Kidney glomerular epithelial cell (primary cell): Measurements from ENCODE around the gene ARHGEF12.

ENCODE experiments used
- DNase-seq: peaks from one replicate; lab custom pipeline; 2025; lab: John Stamatoyannopoulos, UW

Gene ARHGEF12

GRCh38 chr11:120518356-120518755 lies 182.1 kb downstream of the ARHGEF12 start:
- DNase-seq = no peak

DNA sequence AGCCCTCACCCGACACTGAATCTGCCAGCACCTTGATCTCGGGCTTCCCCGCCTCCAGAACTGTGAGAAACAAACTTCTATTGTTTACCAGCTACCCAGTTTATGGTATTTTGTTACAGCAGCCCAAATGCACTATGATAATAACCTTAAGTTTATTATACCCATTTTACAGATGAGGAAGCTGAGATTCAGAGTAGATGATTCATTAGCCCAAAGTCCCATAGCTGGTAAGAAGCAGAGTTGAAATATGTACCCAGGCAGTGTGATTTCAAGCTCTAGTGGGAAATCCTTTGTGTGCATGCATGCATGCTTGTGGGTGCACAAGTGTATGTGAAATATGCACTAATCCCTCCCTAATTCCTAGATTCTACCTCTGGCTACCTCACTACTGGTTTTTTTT lies 183.3 kb downstream of the ARHGEF12 start:
- no peak for DNase-seq

DNA sequence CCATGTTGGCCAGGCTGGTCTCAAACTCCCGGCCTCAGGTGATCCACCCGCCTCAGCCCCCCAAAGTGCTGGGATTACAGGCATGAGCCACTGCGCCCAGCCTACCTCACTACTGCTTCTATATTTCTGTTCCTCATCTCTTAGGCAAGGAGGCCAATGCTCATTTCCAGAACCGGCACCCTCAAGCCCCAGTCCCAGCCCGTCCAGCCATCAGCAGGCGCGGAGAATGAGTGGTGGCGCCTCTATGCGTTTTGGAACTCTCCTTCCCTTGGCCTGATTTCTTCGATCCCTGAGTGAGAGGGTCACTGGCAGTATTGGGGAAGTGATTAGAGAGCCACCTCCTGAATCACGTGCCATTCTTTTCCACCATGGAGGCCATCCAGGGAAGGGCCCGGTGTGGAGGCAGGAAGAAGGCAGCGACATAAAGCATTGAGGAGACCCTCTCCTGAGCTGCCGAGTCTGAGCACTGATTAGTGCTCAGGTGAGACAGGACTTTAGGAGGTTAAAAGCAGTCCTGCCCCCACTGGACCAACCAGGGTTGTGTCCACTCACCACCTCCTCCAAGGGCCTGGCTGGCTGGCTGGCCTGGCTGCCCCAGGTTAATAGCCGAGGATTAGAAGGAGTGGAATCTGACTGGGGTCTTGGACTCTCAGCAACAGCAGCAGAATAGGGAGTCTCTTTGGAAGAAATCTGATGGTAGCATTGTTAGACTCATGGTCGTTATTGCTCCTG lies 184.0 kb downstream of the ARHGEF12 start:
- DNase-seq = no peak

- no peak for DNase-seq
These were observed 185.0 kb downstream of the ARHGEF12 start for GRCh38 chr11:120521176-120521575.

GRCh38 chr11:120522021-120522420 lies 185.8 kb downstream of the ARHGEF12 start:
- DNase-seq = no peak

DNA sequence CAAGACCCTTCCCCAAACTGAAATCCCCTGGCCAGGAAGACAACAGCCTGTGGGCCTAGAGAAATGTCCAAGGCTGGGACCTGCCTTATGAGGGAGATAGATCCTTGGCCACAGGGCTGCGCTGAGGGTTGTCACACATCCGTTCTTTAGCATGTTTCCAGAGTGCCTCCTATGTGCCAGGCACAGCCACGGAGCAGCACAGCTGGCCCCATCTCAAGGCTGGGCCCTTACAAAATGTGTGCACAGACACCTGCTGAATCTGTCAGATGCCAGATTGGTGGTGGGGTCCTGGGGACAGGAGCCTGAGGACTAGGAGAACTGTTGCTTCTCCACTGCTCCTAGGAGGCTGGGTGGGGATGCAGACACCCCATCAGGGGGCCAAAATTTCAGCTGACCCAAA lies 186.5 kb downstream of the ARHGEF12 start:
- no peak for DNase-seq

GRCh38 chr11:120523196-120523595 lies 187.0 kb downstream of the ARHGEF12 start:
- DNase-seq = no peak

- no peak for DNase-seq
These were observed 188.4 kb downstream of the ARHGEF12 start for GRCh38 chr11:120524536-120525085.

DNA sequence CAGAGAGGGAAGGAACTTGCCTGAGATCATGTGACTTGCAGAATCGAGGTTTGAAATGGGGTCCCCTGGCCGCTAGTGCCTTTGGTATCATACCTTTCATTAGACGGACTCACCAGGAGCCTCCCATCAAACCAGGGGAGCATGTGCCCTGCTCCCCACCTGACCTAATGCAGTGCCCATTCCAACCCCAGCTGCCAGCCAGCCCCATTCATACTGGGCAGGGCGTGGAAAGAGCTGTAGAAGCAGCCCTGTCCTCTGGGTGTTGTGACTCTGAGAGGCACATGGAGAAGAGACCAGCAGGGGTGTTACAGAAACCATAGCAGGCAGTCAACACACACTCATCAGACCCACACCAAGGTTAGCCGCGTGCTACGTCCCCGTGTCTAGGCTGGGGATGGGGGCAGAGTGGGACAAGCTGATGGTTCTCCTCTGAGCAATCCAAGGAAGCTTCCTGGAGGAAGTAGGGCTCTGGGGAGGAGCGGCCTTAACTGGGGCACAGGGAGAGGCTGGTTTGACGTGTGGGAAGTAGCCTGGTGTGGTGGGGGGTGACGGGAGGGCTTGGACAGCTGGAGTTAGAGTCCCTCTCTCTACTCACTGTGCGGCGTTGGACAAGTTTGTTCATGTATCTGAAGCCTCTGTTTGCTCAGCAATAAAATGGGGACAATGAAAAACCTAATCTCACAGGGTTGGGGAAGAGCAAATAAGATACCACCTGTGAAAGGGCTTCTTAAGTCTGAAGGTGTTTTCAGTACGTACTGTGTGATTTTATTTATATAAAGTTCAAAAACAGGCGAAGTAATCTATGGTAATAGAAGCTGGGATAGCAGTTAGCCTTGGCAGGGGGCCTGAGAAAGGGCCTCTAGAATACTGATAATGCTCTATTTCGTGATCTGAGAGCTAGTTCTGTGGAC lies 189.3 kb downstream of the ARHGEF12 start:
- no peak for DNase-seq

DNA sequence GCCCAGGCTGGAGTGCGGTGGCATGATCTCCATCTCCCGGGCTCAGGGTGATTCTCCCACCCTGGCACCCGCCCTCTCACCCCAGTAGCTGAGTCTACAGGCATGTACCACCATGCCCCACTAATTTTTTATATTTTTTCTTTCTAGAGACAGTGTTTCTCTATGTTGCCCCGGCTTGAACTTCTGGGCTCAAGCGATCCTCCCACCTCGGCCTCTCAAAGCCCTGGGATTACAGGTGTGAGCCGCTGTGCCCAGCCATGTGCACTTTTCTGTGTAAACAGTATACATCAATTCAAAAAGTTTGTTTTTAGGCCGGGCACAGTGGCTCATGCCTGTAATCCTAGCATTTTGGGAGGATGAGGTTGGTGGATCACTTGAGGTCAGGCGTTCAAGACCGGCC lies 190.0 kb downstream of the ARHGEF12 start:
- DNase-seq = no peak

DNA sequence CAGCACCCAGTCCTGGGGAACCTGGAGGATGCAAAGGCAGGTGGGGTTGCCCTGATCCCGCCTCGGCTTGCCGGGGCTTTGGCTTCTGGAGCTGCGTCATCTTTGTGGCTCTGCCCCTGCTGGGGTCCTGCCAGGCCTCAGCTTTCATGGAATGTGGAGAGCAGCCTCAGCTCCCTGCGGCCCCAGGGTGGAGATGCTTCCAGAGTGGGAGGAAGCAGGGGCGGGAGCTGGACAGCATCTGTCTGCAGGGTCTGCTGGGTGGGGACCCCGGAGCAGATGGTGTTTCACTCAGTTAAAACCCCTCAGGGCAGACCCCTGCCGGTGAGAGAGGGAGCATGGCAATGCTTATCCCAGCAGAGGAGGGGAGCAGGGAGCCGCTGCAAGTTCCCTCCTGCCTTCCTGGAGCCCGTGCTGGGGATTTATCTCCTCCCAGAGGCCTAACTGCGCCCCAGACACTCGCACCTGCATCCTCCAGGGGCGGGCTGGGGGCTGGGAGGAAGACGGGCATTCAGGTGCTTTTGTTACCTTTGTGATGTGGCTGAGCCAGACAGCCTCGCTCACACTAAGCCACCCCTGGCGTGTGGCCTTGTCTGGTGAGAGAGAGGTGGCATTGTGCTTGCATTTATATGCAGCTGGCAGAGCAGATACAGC lies 191.0 kb downstream of the ARHGEF12 start:
- no peak for DNase-seq

DNA sequence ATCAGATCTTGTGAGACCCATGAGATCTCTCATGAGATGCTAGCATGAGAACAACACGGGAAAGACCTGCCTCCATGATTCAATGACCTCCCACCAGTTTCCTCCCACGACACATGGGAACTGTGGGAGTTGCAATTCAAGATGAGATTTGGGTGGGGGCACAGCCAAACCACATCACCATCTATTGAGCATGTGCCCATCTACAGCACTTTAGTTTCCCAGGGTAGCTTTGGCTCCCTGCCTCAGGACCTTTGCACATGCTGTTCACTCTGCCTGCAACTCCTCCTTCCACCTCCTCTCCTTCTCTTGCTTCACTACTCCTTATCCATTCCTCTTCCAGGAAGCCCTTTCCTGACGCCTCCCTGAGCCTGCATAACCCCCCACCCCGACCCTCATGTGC lies 192.5 kb downstream of the ARHGEF12 start:
- no peak for DNase-seq

DNA sequence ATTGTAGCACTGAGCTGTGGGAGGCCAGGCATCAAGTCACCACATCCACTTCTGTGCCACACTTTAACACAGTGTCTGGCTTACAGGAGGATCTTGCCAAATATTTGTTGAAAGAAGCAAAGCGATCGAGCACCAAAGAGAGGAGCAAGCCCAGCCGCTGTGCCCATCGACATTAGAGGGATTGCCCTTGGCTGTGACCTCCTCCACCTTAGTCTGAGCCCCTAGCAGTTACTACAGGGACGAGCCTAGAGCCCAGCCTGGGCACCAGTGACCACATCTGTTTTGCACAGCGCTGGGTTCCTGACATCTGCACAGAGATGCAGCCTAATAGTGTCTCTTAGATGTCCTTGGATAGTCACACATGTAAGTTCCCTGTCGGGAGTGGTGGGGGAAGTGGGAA lies 193.0 kb downstream of the ARHGEF12 start:
- no peak for DNase-seq

GRCh38 chr11:120529911-120530310 lies 193.7 kb downstream of the ARHGEF12 start:
- no peak for DNase-seq

DNA sequence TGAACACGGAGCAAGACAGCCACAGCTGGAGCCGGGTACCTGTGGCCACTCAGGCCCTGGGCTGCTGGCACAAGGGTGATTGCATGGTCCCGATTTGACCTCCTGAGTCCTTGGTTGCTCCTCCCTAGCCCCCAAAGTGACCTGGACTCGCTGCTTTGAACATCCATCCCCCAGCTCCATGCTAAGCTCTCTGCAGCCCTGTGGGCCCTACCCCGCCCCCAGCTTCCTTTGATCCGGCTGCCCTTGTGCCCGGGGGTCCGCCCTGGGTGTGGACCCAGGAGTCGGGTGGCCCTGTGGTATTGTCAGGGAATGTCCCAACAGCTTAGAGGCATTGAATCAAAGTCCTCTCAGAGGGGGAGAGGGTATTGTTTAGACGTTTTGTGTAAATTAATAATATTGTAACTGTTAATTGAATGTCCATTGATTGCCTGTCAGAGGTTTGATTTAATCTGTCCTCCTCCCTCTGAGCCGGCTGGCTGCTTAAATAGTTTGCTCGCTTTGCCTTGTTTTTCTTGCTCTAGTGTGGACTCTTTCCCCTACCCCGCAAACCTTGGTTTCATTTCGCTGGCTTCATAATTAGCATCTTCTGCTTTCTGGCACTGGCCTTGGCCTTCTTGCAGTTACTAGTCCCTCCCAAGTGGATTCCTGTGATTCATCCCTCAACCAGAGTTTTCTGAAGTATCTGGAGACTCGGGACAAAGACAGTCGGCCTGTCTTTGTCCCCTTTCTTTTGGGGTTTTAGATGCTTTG lies 196.0 kb downstream of the ARHGEF12 start:
- DNase-seq = peak; percentile 57

DNA sequence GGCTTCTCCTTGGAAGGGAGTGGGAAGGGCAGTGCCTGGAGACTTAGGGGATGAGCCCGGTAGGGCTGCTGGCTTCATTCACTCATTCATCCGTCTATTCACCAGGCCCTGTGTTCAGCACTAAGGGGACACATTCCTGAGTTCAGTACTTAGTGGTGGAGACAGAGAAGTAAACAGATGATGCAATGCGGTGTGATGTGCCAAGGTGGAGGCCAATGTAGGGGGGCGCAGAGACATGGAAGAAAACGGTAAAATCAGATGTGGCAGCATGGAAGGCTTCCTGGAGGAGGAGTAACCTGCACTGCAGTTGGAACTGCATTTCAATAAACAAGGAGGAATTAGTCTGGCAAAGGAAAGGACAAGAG lies 196.6 kb downstream of the ARHGEF12 start:
- no peak for DNase-seq

DNA sequence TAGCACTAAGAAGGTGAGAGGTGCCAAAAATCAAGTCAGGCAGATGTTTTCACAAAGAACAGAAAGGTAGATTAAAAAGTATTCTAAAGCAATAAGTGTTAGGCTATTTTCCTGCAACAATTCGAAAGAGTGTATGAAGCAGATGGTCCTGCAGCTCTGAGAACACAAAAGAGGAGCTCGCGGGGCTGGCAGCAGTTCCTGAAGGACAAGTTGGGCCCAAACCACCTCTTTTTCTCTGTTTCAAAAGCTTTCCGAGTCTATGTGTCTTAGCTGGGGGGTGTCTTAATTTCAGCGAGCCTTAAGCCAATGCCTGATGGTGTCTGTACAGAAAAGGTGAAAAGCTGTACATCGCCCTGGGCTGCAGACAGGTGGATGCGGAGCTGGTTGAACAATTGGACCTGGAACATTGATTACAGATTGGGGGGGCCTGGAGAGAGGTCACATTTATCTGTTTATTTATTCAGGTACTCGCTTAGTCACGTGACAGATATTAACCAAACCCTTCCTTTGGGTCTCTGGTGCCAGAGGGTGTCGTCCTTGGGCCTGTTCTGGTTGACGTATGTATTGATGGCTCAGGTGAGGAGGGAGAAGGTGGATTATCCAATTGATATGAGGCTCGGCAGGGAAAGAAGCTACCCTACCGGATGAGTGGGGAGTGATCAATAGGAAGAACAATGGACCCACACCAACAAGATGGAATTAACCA lies 200.0 kb downstream of the ARHGEF12 start:
- DNase-seq = no peak

- no peak for DNase-seq
These were observed 200.6 kb downstream of the ARHGEF12 start for GRCh38 chr11:120536797-120537169.

DNA sequence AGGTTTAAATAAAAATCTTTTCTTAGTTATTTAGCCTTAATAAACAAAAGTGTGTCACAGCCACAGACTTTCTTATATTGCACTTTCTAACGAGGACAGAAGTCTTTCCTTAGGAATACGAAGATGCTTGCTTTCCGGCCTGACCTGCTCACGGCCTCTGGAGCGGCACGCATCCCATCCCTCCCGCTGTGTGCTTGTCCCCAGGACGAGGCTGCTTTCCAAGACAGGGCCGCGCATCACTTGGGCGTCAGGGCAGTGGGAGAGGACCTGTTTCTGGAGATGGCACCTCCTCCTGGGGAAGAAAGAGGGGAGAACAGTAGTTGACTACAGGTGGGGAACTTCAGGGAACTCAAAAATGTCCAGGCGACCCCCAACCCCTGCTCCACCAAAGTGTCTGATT lies 201.8 kb downstream of the ARHGEF12 start:
- DNase-seq = no peak

DNA sequence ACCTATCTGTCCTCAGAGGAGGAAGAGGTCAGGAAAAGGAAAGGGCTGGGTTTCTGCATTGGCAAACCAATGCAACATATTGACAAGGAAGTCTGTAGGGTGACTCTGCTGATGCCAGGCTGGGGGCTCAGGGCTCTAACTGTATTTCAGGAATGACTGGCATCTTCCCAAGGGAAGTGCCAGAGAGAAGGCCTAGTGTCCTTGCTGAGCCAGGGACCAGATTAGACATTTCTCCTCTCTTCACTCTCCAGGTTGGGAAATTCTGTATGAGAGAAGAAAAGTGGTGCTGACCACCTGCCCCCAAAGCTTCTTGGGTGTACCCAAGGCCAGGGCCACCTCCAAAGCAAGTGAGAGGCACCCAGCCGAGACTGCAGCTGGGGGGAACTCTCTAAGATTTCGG lies 202.5 kb downstream of the ARHGEF12 start:
- no peak for DNase-seq
